ENCODE measurements around the gene CACNA1G. TPM values are rescaled to one million over a fixed set of nuclear protein-coding genes. Genes with fewer than 3 reads are reported as not detected.

The CACNA1G gene
- 0.02 TPM in 1 of 2 replicates, not detected in the other for total RNA-seq

DNA sequence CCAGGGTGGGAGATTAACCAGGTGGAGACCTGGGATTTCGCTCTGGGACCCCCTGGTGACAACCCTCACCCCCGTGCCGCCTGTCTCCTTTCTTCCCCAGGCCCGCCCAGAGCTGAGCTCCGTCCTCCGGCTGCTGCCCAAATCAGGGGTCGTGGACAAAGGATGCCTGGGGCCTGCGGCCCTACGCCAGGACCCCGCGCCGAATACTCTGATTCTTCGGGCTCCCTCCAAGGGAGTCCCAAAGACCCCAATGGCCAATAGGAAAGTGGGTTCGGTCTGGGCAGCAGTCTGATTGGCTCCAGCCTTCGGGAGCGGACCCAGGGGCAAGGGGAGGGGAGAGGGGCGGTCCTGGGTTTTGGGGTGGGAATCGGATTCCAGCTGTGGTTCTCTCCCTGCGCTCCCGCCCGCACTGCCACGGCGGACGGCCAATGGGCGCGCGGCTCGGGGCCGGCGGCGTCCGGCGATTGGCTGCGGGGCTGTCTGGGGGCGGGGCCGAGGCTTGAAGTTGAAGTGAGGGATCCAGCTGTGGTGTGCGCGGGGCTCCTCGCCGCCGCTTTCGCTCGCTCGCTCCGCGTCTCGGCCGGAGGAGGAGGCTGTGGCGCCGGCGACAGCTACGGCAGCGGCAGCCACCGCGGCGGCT is at the start of gene CACNA1G:
CACNA1G (plus strand) TSS at position 531 of the 640 bp plus-strand sequence. CDS start 745 bp downstream, outside the sequence.
- intact Hi-C loops (cut with micrococcal nuclease), result loop anchor here (2.0 kb wide), 1 partner anchor 14 kb away; the partner anchor contains the start of gene SPATA20

DNA sequence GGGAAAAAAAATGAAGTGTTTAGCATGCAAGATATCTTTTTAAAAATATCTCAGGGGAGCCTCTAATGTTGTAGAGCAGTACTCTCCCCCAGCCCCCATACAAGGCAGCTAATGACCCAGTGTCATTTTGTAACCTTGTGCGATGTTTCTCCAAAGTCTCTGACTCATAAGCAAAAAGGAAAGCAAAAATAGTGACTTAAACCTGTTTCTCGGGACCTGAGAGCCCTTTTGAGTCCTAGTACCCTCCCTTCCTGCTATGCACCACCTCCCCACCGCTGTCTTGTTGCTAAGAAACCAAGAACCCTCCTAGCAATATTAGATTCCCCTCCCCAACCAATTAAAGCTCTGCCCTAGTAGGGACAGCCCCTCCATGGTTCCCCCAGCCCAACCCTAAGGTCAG is 49.5 kb upstream of the CACNA1G start:
- intact Hi-C loops (cut with micrococcal nuclease), result no loop called here

DNA sequence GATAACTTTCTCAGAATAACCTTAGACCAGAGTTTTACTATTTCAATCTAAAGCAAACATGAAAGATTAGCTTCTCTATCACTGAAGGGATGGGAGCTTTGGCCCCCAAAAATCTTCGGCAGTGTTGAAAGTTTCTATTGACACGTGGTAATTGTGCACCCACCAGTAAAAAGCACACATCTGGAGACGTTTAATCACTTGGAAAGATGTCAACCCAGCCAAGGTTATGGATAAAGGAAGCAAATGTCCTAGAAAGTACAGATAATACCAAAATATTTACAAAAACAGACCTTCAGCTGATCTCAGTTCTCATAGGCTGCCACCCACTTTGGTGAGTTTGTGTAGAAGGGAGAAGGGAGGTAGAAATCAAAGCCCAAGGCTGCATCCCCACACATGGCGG is 47.0 kb upstream of the CACNA1G start:
- intact Hi-C loops (cut with micrococcal nuclease), result no loop called here

DNA sequence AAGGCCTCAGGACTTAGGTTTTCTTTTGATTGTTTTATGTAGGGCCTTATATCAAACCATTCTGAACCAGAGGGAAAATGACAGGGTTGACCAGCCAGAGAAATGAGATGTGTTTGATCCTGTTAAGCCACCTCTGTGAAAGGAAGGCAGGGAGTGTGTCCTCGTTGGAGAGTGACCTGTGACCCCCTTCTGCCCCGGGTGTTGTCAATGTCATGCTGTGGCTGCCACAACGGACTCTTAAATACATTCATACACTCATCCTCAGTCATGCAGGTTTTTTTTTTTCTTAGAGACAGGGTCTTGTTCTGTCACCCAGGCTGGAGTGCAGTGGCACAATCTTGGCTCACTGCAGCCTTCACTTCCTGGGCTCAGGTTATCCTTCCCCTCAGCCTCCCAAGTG is 46.1 kb upstream of the CACNA1G start:
- intact Hi-C loops (cut with micrococcal nuclease), result no loop called here

DNA sequence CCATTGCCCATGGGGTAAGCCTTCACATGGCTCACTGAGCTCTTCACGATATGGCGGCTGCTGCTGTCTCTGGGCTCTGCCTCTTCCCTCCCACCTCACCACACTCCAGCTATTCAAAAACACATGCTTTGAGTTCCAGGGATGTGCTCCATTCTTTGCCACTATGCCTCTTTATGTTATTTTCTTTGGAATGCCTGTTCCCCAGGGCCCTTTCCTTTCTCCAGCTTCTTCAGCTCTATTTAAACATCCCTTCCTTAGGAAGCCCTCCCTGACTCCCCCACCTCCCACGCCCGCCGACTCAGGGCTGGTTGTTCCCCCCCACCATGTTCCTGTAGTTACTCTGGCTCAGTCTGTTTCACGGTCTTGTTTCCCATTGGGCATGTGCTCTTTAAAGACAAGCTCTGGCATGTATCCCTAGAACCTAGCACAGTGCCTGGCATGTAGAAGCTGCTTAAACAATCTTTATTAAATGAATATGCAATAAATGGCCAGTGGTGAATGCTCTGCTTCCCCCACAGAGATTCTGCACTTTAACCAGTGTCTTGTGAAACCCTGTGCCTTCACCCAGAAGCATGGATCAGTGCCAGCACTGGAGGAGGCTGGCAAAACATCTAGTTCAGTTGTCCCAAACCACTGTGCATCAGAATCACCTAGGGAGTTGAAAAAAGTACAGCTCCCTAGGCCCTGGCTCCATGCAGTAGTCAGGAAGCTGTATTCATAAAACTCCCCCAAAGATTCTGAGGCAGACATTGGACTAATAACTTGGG is 45.4 kb upstream of the CACNA1G start:
- intact Hi-C loops (cut with micrococcal nuclease), result no loop called here

DNA sequence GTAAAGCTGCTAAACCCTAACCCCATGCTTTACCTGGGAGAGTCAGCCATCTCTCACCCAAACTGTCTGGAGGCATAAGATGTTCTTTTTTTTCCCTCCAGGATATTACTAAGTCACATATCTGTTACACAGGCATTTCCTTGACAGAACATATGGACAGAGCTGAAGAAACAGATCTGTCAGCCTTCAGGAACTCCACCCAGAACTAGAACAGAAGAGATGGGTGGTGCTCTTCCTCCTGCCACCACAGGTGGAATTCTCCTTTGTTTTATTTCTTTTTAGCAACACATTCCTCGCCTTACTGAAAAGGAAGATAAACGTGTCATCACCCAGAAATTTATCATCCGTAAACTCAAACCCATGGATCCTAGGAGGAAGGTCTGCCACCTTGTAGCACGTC is 43.5 kb upstream of the CACNA1G start:
- intact Hi-C loops (cut with micrococcal nuclease), result no loop called here

DNA sequence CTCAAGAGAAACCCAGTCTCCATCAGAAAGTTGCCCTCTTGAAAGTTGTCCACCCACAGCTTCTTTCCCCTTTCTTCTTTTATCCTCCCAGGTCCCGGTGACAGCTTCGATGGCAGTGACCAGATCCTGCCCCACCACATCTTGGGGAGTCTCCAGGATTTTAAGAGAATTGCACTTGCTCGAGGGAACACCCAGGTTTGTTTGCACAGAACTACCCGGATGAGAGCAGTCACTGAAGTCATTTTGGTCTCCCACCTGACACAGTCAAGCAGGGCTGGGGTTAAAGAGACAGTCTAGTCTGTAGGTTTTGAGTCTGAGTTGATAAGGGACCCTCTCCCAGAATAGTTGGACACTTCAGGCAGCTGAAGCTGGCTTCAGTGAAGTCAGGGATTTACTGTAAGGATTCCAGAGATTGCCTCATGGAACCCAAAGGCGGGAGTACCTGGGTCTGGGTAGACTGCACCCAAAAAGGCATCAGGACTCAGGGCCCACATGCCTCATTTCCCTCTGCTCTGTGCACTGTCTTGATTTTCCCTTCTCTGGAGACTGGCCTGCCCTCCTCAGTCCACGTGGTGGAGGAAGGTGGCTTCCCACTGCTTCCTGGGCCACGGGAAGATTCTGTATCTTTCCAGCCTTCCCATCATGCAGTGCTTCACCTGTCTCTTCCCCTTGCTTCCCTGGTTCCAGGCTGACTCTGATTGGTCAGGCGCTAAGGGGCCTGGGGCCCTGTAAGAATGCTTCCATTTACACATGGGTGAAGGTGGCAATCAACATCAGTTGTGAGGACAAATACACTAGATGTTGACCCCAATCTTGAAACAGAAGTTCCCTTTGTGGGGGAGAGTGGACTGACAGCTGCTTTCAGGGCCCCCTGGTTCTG is 42.8 kb upstream of the CACNA1G start:
- intact Hi-C loops (cut with micrococcal nuclease), result no loop called here

DNA sequence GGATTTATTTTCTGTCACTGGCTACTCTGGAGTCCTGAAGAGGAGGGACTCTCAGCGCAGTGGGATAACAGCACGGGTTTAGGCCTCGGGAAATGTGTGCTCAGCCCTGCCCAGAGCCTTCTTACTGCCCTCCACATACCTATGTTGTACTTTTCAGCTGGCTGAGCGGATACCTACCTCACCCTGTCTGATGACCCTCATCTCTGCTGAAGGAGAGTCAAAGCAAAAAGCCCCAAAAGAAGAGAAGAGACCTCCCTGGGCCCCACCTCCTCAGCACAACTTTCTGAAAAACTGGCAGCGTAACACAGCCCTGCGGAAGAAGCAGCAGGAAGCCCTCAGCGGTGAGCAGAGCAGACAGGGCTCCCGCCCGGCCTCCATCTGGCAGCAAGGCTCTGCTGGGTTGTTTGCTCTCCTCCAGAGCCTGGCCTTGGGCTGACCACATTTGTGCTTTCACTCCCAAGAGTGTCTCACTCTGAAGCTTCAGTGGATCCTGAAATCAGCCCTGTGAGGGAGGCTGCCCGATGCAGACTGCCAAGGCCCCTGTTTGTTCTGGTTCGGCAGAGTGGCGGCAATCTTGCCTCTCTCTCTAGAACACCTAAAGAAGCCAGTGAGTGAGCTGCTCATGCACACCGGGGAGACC is 42.0 kb upstream of the CACNA1G start:
- intact Hi-C loops (cut with micrococcal nuclease), result no loop called here

DNA sequence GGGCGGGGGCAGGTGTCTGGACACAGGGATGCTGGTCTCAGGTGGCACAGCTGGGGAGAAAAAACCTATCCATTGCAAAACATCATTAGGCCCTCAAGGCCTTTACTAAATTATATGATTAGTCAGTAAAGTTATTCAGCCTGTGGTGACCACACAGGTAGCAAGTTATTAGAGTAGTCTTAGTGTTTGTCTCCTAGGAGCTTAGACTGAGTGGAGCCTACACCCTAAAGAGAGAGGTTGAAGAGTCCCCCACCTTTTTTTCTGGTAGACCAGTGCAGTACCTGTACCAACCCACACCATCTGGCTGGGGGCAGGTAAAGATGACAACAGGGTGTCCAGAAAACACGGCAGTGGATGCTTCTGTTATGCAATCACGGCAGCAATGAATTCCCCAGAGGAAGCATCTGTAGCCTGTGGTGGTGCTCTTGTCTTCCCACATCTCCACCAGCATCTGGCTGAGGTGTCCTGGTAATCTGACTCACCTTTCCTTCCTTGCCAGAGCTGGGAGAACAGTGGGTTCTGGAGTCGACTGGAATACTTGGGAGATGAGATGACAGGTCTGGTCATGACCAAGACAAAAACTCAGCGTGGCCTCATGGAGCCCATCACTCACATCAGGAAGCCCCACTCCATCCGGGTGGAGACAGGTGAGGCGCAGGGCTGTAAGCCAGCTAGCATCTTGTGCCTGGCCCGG is 41.2 kb upstream of the CACNA1G start:
- intact Hi-C loops (cut with micrococcal nuclease), result no loop called here

DNA sequence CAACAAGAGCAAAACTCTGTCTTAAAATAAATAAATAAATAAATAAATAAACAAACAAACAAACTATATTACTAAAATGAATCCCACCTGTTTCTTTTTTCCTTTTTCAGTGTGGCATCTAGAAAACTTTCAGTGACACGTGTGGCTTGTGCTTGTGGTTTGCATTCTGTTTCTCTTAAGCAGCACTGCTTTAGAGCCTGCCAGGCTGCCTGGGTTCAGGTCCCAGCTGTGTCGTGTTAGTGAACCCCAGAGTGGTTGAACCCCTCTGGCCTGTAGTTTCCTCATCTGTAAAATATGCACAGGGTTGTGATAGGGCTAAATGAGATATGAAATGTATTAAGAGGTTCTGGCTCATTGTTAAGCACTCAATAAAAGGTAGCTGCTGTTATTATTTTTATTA is 40.0 kb upstream of the CACNA1G start:
- intact Hi-C loops (cut with micrococcal nuclease), result no loop called here

DNA sequence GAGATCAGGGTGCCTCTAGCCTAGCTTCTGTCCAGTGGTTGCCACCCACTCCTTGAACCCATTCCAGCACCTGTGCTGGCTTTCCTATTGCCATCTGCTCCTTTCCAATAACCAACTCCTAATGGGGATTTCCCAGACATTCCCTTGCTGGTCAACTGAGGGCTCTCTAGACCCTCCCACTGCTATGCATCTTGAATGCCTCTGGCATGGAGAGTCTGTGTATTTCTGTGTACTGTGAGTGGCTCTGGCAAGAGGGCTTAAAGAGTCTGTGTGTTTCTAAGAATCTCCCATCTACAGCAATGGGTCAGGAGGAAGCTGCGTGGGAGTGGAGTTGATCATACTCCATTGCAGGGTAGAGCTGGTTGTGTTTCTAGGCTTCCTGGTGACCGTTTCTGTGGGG is 39.0 kb upstream of the CACNA1G start:
- intact Hi-C loops (cut with micrococcal nuclease), result no loop called here

DNA sequence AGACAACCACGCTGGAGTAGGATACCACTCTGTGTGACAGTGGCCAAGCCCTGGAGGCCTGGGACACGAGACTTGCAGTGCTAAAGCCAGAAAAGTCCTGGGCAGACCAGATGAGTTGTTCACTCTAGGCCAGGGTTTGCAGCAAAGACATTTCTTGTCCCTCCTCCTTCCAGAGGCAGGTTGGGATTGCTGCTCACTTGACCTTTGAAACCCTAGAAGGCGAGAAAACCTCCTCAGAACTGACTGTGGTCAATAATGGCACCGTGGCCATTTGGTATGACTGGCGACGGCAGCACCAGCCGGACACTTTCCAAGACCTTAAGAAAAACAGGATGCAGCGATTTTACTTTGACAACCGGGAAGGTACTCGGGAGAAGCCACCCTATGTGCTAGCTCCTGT is 37.7 kb upstream of the CACNA1G start:
- intact Hi-C loops (cut with micrococcal nuclease), result no loop called here

DNA sequence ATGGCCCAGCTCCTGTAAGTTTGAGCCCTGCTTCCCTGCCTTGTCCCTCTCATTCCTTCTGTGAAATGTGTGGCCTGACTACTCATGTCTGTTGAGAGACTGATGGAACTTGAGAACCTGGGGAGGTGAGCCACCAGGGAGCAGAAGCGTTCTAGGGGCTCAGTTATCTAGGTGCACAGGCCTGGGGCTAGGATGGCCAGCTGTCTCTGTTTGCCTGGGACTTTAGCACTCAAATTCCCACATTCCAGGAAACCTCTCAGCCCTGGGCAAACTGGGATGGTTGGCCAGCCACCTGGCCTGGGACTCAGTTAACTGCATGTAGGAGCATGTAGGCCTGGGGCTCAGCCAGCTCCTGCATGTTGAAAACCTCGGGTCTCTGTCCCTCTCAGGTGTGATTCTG is 37.3 kb upstream of the CACNA1G start:
- intact Hi-C loops (cut with micrococcal nuclease), result no loop called here

DNA sequence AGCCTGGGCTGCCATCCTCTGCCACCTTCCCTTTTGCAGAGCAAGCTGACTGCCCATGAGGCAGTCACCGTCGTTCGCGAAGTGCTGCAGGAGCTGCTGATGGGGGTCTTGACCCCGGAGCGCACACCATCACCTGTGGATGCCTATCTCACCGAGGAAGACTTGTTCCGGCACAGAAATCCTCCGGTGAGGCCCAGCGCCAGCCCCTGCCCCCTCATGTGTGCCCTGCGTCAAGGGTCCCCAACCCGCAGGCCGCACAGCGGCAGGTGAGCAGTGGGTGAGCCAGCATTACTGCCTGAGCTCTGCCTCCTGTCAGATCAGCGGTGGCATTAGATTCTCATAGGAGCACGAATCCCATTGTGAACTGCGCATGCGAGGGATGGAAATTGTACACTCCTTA is 35.7 kb upstream of the CACNA1G start:
- intact Hi-C loops (cut with micrococcal nuclease), result no loop called here

DNA sequence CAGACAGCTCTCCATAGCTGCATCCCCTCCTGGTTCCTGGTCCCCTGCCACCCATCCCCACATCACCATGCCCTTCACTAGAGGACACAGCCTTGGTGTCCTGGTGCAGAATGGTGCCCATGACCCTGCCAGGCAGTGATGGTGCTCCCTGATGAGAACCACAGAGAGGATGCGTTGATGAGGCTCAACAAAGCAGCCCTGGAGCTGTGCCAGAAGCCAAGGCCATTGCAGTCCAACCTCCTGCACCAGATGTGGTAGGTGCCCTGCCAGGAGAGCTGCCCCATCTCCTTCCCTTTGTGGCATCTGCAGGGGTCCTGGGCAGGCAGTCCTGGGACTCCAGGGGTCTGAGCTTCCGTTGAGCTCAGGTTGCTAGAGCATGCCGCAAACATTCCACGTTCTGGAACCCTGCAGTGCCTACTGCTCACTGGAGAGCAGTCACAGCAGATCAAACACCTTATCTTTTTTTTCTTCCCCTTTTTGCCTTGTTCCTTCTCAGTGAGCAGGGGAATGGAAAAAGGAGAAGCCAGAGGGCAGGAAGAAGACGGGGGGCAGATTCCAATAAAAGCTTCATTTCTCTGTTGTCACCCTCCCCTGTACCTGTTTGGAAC is 33.3 kb upstream of the CACNA1G start:
- intact Hi-C loops (cut with micrococcal nuclease), result no loop called here

DNA sequence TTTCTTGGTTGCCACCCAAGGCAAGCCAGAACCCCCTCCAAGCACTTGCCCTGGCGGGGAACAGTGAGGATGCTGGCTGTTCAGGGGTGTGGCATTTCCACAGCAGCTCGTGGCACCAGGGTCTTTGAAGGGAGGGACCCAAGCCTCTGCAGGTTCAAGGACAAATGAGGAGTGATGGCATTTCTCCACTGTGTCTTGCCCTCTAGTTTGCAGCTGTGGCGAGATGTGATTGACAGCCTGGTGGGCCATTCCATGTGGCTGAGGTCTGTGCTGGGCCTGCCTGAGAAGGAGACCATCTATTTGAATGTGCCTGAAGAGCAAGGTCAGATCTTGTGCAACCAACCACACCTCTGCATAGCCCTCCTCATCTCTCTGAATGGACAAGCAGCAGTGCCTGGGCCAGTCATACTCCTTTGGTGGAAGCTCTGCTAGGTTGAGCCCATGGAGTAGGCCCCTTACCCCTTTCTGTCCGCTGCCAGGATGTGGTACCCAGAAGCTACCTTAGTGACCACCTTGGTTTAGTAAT is 32.5 kb upstream of the CACNA1G start:
- intact Hi-C loops (cut with micrococcal nuclease), result no loop called here

DNA sequence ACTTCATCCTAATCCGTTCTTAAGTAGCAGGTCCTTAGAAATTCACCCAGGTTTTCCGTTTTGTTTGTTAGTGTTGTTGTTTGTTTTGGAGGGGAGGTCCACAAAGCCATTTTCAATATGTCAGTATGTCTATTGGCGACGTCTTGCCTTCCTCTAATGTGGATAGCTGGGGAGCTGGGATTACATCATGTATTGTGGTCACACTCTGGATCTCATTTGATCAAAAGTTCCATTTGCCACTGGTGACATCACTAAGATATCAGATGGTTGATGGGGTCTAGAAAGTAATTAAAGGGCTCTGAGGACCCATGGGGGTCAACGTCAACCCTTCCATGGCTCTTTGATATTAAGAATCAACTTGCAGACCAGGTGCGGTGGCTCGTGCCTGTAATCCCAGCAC is 30.7 kb upstream of the CACNA1G start:
- intact Hi-C loops (cut with micrococcal nuclease), result no loop called here

DNA sequence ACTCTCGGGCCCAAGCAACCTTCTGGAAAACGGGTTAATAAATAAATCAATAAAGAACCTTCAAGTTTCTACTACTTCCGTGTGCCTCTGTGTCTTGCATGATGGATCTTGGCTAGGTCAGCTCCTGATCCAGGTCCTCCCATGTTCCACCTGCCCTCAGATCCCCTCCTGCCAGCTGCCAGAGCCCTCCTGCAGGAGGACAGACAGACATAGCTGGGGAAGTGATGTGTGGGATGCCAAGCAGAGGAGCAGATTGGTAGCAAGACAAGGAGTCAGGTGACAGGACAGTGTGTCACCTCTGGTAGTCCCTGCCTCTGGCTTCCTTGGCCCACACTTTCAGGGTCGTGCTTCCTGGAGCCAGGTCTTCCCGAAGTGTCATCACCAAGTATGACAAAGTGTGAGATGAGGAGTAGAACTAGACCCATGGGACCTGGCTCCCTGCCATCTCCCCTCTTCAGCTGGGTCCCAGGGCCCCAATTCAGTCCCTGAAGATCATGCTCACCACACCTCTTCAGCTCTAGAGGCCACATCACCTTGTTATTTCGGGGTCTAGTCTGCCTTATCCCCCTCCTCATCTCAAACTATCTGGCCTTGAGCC is 29.0 kb upstream of the CACNA1G start:
- intact Hi-C loops (cut with micrococcal nuclease), result no loop called here

DNA sequence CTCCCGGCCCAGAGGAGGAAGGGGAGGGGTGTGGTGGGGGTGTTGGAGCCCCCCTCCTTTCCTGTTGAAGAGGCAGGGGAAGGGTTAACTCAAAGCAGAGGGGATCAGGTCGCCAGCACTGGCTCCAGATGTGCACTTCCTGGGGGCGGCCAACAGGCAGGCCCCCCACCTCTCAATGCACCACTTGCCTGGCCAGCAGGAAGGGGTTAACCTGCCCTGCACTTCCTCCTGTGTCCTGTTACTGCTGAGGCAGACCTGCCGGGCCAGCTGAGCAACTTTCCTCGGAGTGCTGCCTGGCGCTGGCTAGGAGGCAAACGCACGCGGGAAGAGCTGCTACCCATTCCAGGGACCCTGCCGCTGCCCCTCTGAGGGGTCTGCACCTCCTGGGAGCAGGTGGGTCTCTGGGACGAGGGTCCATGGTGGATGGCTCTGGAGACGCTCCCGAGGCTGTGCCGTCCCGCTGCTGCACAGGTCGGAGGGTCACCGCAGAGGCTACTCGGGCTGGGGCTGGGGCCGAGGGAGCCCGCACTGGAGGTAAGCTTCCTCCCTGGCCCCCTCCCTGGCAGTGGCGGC is 28.0 kb upstream of the CACNA1G start, which contains the start of gene EPN3:
EPN3 (plus strand) TSS at position 284 of the 573 bp plus-strand sequence. CDS start 3,822 bp downstream, outside the sequence.
- intact Hi-C loops (cut with micrococcal nuclease), result no loop called here

All from T-helper 2 cell treated with Interferon-gamma antibody and Interleukin-4, amounts not matched to agents 100 ng/mL and 5 ng/mL, for 36 hours (primary cell).